Kidney (tissue), 14 donors: ENCODE data around the gene PEAK1. TPM values are rescaled to one million over a fixed set of nuclear protein-coding genes. Genes with fewer than 3 reads are reported as not detected.

Experiments
- DNase-seq, 5 donors: peaks; one replicate each; pipeline ENCODE4 v3.0.0-alpha.2; 2013 to 2020
- FAIRE-seq: peaks from 2 replicates; lab custom pipeline; 2012; peaks lifted over from hg19 to GRCh38; lab: Jason Lieb, UNC
- H3K27ac ChIP-seq, 2 donors: one replicate each; pipeline ENCODE4 v1.7.0; 2013; ENCODE audit warnings: low read depth in 2 of 2, low read length in 2 of 2, inconsistent platforms in 1 of 2
- H3K27me3 ChIP-seq: one replicate; pipeline ENCODE4 v1.7.1; 2013; ENCODE audit warnings: low read length, inconsistent platforms; ENCODE audit not compliant: control insufficient read depth, insufficient read depth
- H3K36me3 ChIP-seq, 3 donors: one replicate each; pipeline versions ENCODE4 v1.7.0 to v1.7.1; 2013; ENCODE audit warnings: low read length in 3 of 3, control low read depth in 1 of 3, inconsistent platforms in 1 of 3; ENCODE audit not compliant: insufficient read depth in 3 of 3, control insufficient read depth in 2 of 3
- H3K4me1 ChIP-seq, 3 donors: one replicate each; pipeline versions ENCODE4 v1.7.0 to v1.7.1; 2013; ENCODE audit warnings: low read length in 3 of 3, inconsistent platforms in 1 of 3, low read depth in 1 of 3; ENCODE audit not compliant: control insufficient read depth in 2 of 3, insufficient read depth in 2 of 3
- H3K4me3 ChIP-seq, 3 donors: one replicate each; pipeline versions ENCODE4 v1.7.0 to v1.8.1; 2013; ENCODE audit warnings: low read length in 3 of 3, control low read depth in 1 of 3, inconsistent platforms in 1 of 3
- H3K9ac ChIP-seq, 3 donors: one replicate each; pipeline versions ENCODE4 v1.7.0 to v1.7.1; 2013; ENCODE audit warnings: low read length in 3 of 3, control low read depth in 1 of 3, inconsistent platforms in 1 of 3
- H3K9me3 ChIP-seq, 3 donors: one replicate each; pipeline versions ENCODE4 v1.7.0 to v1.7.1; 2013; ENCODE audit warnings: low read length in 3 of 3, control low read depth in 1 of 3, inconsistent platforms in 1 of 3; ENCODE audit not compliant: control insufficient read depth in 2 of 3, insufficient read depth in 1 of 3
- CTCF ChIP-seq: IDR thresholded peaks from 3 replicates; pipeline ENCODE4 v1.5.1; 2012; ENCODE audit warnings: mild to moderate bottlenecking, moderate library complexity, borderline replicate concordance; ENCODE audit not compliant: insufficient read depth; ENCODE audit errors: extremely low read depth
- intact Hi-C: fragments of 100-400 bp; cut with DNase I; formaldehyde crosslinking; loops from one replicate; pipeline ENCODE4 v1.11.1; 2022
- polyA plus RNA-seq: library from polyadenylated mRNA; stranded (reverse); fragments of 350-450 nt; fragmentation: Illumina TruSeq; extraction: RNeasy Lipid Tissue Mini Kit (QIAGEN cat#74804); gene quantifications from one replicate; pipeline ENCODE4 v1.2.3, GENCODE V29; 2014; ENCODE audit warnings: low read depth, low replicate concordance; ENCODE audit not compliant: insufficient read depth
- total RNA-seq: library from RNA; stranded (reverse); fragmentation: NEBNext Ultra II Directional; extraction: Animal tissue kit (Norgen Biotek cat#: 25700); gene quantifications from one replicate; pipeline ENCODE4 v1.2.1, GENCODE V29; 2021
- donor health status: control.
- donor health status: control.
- donor health status: control.
- donor health status: control.
- donor health status: control.
- donor health status: DM: yes; HTN: yes; CAD: no.
- donor health status: Normal renal cell carcinoma (clear cell type).

Gene PEAK1
- total and polyA plus RNA-seq, 2 donors from 2014 or later = 2.9 to 50.3 TPM

DNA sequence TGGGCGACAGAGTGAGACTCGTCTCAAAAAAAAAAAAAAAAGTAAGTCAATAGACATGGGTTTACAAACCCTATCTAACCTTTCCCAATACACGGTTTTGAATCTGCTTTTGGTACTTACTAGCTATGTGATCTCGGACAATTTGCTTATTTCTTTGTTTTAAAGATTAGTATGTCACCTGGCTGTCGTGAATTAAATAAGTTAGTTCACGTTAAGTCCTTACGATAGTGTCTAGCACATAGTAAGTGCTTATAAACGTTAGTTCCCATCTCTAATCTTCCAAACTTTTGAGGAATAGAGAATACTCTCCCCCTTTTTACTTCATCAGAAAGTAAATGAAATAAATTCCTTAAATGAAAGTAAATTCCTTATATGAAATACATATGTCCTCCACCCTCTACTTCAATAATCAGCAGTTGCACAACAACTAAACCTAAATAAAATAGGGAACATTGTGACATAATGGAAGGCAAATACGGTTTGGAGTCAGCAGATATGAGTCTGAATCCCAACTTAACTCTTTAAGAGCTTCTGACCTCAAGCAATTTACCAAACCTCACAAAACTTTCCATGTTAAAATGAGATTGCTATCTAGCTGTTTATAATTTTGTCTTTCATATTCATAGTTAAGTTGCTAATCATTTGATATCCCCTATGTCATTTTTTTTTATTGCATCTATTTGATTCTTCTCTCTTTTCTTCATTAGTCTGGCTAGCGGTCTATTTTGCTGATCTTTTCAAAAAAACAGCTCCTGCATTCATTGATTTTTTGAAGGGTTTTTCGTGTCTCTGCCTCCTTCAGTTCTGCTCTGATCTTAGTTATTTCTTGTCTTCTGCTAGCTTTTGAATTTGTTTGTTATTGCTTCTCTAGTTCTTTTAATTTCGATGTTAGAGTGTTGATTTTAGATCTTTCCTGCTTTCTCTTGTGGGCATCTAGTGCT is 134.6 kb downstream of the PEAK1 start:
- no peaks in the 10 kb centered on the region for H3K36me3 ChIP-seq
- no peak overlapping the region for H3K27ac ChIP-seq
- H3K9ac ChIP-seq = no peak overlapping the region
- H3K9me3 ChIP-seq = no peaks in the 10 kb centered on the region
- no peaks in the 10 kb centered on the region for H3K4me1 ChIP-seq
- no peaks in the 10 kb centered on the region for H3K27me3 ChIP-seq
- TF ChIP-seq CTCF = no peak
- DNase-seq (no peak), FAIRE-seq (no peak)
- intact Hi-C loops = no loop called here
- H3K4me3 ChIP-seq = no peak overlapping the region

DNA sequence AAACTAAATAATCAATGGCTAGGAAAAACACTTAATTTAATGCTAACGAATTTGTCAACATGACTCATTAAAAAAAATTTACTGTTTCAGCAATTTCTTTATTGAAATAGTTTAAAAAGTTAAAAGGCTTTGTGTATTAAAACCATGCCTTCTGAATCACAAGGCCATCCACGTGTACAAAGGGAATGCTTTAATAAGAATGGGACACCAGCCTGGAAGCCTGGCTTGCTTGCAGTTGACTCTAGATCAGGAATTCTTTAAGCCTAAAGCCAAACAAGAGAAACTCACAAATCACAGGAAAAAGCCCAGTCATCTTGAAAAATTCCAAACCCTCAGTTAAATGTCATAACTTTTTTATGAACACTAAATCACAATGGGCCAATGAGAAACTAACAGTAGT is 137.6 kb downstream of the PEAK1 start:
- H3K27me3 ChIP-seq = no peaks in the 10 kb centered on the region
- H3K9ac ChIP-seq = no peak overlapping the region
- no peaks in the 10 kb centered on the region for H3K9me3 ChIP-seq
- DNase-seq (peak in 2 of 5 donors; percentile 12 to 41), FAIRE-seq (no peak)
- no peak overlapping the region for H3K27ac ChIP-seq
- no peaks in the 10 kb centered on the region for H3K36me3 ChIP-seq
- intact Hi-C loops = no loop called here
- TF ChIP-seq CTCF = no peak
- no peak overlapping the region for H3K4me3 ChIP-seq
- no peaks in the 10 kb centered on the region for H3K4me1 ChIP-seq

GRCh38 chr15:77276943-77277342 is 143.0 kb downstream of the PEAK1 start:
- peaks cover 0 to 2% (median 0%) of the 10 kb centered on the region in 3 donors for H3K36me3 ChIP-seq
- no peaks in the 10 kb centered on the region for H3K27me3 ChIP-seq
- DNase-seq = no peak
- no peaks in the 10 kb centered on the region for H3K9me3 ChIP-seq
- H3K4me3 ChIP-seq = no peak overlapping the region
- intact Hi-C loops = no loop called here
- H3K27ac ChIP-seq = no peak overlapping the region
- H3K9ac ChIP-seq = no peak overlapping the region
- H3K4me1 ChIP-seq = no peaks in the 10 kb centered on the region
- no peak for FAIRE-seq
- TF ChIP-seq CTCF = no peak
